HFF-Myc (cell line): ENCODE measurements around the gene OSR1.

ENCODE experiments used
- DNase-seq: peaks from one replicate; pipeline ENCODE4 v3.0.0-alpha.2; 2011; ENCODE audit warnings: low read depth; ENCODE audit errors: extremely low read depth
- H3K4me3 ChIP-seq: replicated peaks from 2 replicates; pipeline ENCODE4 v1.5.1; 2011; ENCODE audit warnings: low read depth, mild to moderate bottlenecking, control low read depth, low read length
- TF ChIP-seq, protein P1 (sequence below): IDR thresholded peaks from 2 replicates; pipeline ENCODE4 v1.5.1; 2012; ENCODE audit warnings: mild to moderate bottlenecking, low read depth, low read length, control low read depth; ENCODE audit errors: missing control alignments

The OSR1 gene

DNA sequence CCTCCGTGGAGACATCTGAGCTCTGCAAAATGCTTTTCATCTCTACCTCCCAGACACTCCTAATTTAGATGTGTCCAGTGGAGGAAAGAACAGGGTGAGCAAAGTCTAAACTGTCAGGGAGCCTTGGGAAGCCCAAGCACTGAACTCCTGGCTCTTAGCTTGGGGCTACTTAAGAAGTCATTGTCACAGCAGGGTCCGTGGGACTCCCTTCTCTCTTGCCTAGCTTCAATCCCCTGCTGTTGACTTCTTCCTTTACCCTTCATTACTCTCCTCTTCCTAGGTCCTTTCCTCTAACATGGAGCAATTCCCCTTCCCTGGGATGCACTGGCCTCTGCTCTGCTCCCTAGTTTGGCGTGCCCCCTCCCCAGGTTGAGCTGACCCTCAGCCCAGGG is 3.4 kb downstream of the OSR1 start:
- DNase-seq, result no peak
- no peak overlapping the region for H3K4me3 ChIP-seq
- TF ChIP-seq, protein P1, sequence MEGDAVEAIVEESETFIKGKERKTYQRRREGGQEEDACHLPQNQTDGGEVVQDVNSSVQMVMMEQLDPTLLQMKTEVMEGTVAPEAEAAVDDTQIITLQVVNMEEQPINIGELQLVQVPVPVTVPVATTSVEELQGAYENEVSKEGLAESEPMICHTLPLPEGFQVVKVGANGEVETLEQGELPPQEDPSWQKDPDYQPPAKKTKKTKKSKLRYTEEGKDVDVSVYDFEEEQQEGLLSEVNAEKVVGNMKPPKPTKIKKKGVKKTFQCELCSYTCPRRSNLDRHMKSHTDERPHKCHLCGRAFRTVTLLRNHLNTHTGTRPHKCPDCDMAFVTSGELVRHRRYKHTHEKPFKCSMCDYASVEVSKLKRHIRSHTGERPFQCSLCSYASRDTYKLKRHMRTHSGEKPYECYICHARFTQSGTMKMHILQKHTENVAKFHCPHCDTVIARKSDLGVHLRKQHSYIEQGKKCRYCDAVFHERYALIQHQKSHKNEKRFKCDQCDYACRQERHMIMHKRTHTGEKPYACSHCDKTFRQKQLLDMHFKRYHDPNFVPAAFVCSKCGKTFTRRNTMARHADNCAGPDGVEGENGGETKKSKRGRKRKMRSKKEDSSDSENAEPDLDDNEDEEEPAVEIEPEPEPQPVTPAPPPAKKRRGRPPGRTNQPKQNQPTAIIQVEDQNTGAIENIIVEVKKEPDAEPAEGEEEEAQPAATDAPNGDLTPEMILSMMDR, result no peak

DNA sequence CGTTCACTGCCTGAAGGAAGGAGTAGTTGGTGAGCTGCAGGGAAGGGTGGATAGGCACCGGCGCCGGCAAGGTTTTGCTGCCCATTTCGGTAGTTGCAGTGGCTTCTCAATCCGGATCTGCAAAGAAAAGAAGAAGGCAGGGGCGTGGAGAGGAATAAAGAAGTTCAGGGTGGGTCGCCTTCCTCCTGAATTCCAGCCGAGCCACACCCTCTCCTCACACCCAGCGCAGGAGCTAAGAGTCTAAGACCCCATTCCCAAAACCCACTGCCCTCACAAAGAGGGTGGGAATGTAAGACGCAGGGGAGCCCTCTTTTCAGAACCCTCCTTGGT is 4.7 kb downstream of the OSR1 start:
- no peak overlapping the region for H3K4me3 ChIP-seq
- no peak for DNase-seq
- TF ChIP-seq, protein P1, result no peak

DNA sequence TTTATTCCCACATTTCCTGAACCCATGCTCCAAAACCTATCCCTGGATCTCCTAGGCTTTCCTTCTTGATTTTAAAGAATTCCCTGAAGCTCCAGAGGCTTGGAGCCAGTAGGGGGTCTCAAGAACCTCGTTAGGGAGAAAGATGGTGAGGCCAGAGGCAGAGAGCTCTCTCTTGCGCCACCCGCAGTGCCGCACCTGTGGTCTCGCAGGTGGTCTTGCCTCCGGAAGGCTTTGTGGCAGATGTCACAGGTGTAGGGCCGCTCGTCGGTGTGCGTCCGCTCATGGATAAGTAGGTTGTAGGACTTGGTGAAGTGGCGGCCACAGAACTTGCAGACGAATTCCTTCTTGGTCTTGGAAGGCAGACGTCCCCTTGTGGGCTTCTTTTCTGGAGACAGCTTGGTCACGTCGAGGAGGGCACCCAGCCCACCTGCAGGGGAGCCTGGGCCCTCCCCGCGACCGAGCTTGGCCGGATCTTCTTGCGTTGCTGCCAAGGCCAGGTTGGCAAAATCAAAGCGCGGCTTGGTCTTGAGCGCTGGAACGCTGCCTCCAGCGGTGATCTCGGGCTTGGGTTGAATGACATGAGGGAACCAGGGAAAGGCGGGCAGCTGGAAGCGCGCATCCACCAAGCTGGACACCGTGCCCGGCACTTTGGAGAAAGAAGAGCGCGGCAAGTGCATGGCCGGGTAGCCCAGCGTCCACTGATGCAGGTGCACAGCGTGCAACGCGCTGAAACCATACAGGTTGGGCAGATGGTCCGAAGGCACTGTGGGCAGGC is 5.3 kb downstream of the OSR1 start:
- no peak for DNase-seq
- TF ChIP-seq, protein P1, result no peak
- H3K4me3 ChIP-seq, result no peak overlapping the region

DNA sequence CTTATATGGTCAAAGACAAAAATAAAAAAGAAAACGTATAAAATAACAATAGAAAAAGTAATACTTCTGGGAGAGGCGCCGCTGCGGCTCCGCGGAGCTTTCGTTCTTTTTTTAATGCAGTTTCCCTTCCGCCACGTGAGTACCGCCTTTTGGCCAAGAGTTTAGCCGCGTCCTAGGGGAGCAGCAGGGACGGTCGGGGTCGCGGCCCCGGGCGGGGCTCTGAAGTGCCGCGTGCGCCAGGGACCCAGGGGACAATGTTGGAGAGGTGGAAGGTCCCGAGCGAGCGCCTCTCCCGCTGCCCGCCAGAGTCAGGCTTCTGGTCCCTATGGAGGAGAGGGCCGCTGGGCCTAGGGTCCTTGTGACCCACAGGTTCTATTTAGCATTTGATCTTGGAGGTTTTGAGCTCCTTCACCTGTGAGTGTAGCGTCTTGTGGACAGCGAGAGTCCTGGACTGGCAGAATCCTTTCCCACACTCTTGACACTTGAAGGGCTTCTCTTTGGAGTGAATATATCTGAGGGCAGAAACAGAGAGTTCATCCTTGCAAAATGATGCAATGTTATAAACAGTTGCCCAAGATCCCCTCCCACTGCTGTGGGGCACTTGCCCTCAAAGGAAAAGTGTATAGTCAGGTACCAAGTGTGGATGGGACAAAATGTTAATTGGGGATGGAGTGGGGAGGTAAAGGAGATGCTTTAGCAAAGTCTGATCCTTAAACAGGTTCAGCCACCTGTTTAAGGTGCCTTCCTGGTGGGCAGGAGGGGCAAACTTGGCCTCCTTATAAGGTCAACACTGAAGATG is 6.3 kb downstream of the OSR1 start:
- TF ChIP-seq, protein P1, result no peak
- no peak overlapping the region for H3K4me3 ChIP-seq
- DNase-seq, result no peak

DNA sequence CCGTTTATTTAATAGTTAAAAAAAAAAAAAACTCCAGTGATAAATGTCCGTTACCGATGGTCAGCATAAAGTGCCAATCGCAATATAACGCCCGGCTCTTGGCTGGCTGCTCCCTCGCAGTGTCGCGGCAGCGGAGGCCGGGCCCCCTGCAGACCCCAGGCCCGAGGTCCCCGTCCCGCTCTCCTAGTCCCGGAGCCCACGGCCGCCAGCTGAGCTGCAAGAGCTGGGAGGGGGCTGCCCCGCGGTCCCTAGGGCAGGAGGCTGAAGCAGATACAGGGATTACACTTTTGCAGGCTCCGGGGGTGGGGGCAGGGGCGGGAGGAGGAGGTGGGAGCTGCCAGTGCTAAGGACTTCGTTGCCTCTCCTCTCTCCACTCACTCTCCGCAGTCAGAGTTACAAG is 6.9 kb downstream of the OSR1 start:
- TF ChIP-seq, protein P1, result no peak
- no peak for DNase-seq
- no peak overlapping the region for H3K4me3 ChIP-seq

DNA sequence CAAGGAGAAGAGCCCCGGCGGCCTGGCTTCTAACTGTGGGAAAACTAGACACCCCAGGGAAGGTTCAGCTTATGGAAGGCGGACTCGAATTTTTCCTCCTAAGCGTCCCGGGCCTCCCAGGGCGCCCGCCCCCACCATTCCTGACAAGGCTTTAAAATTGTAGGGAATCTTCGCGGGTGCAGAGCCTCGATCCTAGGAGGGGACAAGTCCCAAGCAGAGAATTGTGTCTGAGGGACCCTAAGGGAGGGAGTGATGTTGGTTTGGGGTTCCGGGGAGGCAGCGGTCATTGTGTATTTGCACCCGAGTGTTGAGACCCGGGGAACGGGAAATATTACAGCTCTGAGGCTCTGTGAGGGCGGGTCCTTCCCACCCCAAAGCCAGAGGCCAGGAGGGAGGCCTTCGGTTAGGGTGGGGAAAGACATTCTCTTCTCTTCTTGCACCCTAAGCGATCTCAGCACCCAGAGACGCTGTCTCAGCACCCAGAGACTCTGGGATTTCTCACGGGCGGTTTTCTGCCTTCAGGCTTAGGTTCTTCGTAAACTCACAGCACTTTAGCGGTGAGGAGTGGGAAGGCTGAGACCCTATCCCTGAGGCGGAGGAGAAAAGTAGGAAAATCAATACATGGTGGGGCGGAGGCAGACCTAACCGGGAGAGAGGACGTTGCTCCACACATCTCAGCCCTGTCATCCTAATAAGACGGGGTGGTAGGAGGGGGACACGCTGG is 7.6 kb downstream of the OSR1 start:
- no peak overlapping the region for H3K4me3 ChIP-seq
- DNase-seq, result no peak

More for the DNA sequence above, 7.6 kb downstream of the OSR1 start:
- TF ChIP-seq, protein P1, result no peak
